GM18508 (cell line): Measurements from ENCODE around the gene TRUB2.

ENCODE experiments used
- ATAC-seq: cut with Tn5 transposase; IDR thresholded peaks from one replicate; pipeline ENCODE4 v1.9.1; 2021; ENCODE audit warnings: moderate number of reproducible peaks; ENCODE audit not compliant: insufficient read depth, unreplicated experiment

The TRUB2 gene

GRCh38 chr9:128275198-128276007, 46.8 kb downstream of the TRUB2 start, which contains the start of gene GOLGA2:
GOLGA2 (minus strand) TSS chr9:128276007; CDS start chr9:128275976, 31 bp downstream.
- peak; percentile 24 for ATAC-seq

- no peak for ATAC-seq
Measured at GRCh38 chr9:128274245-128274644, 48.0 kb downstream of the TRUB2 start.

GRCh38 chr9:128271512-128271911, 50.7 kb downstream of the TRUB2 start:
- ATAC-seq = no peak

- no peak for ATAC-seq
Measured at GRCh38 chr9:128271112-128271511, 51.1 kb downstream of the TRUB2 start.

- no peak for ATAC-seq
Measured at GRCh38 chr9:128266868-128267590, 55.2 kb downstream of the TRUB2 start.

GRCh38 chr9:128265348-128265847, 56.8 kb downstream of the TRUB2 start:
- ATAC-seq = no peak

- no peak for ATAC-seq
Measured at GRCh38 chr9:128262687-128263086, 59.6 kb downstream of the TRUB2 start.

- no peak for ATAC-seq
Measured at GRCh38 chr9:128260340-128260739, 61.9 kb downstream of the TRUB2 start.

GRCh38 chr9:128259156-128259555, 63.1 kb downstream of the TRUB2 start:
- no peak for ATAC-seq

GRCh38 chr9:128258326-128258725, 63.9 kb downstream of the TRUB2 start:
- no peak for ATAC-seq

GRCh38 chr9:128257907-128258306, 64.3 kb downstream of the TRUB2 start:
- no peak for ATAC-seq

- ATAC-seq = no peak
Measured at GRCh38 chr9:128257086-128257825, 65.0 kb downstream of the TRUB2 start.
